Coronary artery (tissue), 2 donors: ENCODE results near the gene FLII.

Experiments
- DNase-seq: peaks from one replicate; pipeline ENCODE4 v3.0.0-alpha.2; 2017; ENCODE audit warnings: low spot score
- H3K27ac ChIP-seq, 2 donors: fragments of 200-600 bp; sonication (generic); one replicate each; pipeline ENCODE4 v1.5.1; 2016 to 2019
- H3K4me3 ChIP-seq: fragments of 200-600 bp; sonication (generic); 2 replicates; pipeline ENCODE4 v1.5.1; 2016; ENCODE audit warnings: mild to moderate bottlenecking, moderate library complexity
- CTCF ChIP-seq: fragments of 200-600 bp; sonication (generic); IDR thresholded peaks from one replicate; pipeline ENCODE4 v1.5.1; 2019; ENCODE audit warnings: antibody characterized with exemption

FLII gene

DNA sequence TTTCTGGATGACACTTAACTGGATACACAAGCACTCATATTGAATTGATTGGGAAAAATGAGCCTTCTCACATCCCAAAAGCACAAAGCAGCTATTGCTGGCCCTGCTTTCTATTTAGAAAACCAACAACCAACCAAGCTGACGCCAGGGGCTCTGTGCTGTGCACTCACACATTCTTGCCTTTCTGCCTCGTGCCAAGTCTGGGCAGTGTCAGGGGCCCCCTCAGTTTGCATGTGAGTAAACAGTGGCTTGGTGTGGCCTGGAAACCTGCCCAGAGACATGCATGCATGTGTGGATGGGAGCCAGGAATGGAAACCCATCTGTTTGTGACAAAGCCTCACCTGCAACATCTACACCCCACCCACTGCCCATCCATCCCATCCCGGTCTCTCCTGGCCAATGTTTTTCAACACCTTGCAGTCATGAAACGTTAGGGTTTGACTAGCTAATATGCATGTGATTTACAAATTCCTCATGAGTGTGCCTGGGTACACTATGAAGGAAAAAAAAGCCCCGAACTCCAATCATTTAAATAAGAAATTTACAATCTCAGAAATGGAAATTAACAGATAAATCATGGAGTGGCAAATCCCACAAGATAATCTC is 22.3 kb upstream of the FLII start:
- Histone ChIP-seq H3K27ac (no peak overlapping the region), H3K4me3 (no peak overlapping the region)
- TF ChIP-seq CTCF = no peak
- DNase-seq = no peak

DNA sequence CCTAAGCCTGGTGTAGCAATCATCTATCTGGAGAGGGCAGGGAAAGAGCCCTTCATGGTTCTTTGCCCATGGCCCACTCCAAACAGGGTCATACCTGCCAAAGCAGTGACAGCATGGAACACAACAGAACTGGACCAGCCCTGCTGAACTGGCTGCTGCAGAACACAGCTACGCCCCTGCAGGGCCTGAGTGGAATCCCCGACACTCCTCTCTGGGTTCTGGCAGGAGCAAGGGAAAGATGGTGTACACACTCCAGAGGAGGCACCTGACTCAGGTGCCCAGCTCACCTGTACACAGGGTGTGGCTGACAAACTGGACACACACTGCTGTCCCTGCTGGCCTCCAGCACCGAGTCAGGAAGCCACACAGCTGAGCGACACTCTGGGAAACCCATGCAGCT is 21.7 kb upstream of the FLII start:
- TF ChIP-seq CTCF = no peak
- no peak for DNase-seq
- Histone ChIP-seq H3K27ac (no peak overlapping the region), H3K4me3 (no peak overlapping the region)

DNA sequence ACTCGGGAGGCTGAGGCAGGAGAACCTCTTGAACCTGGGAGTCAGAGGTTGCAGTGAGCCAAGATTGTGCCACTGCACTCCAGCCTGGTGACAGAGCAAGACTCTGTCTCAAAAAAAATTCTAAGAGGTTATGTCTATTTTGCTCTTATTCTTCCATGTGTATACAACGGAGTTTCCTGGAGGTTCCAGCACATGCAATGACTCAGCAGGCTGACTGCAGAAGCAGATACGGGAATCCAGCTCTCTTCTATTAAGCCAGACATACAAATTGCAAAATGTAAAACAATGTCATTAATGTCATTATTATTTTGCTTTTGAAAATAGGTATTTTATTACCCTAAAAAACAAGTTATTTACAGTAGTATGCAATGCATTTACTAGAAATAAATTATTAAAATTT is 20.3 kb upstream of the FLII start:
- no peak for DNase-seq
- TF ChIP-seq CTCF = no peak
- Histone ChIP-seq H3K4me3 (no peak overlapping the region), H3K27ac (no peak overlapping the region)

DNA sequence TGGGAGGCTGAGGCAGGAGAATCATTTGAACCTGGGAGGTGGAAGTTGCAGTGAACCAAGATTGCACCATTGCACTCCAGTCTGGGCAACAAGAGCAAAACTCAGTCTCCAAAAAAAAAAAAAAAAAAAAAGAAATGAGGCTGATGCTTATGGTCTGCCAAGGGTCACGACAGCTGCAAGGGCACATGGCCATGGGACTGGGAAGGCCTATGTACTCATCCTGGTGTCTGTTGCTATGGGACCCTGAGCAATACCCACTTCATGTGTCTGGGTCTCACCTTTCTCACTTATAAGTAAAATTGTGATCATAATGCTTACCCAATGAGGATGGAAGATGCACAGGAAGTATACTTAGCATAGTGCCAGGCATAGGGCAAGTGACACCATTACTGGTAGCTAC is 18.5 kb upstream of the FLII start:
- no peak for TF ChIP-seq CTCF
- H3K4me3 ChIP-seq = no peak overlapping the region
- no peak overlapping the region for H3K27ac ChIP-seq
- no peak for DNase-seq

DNA sequence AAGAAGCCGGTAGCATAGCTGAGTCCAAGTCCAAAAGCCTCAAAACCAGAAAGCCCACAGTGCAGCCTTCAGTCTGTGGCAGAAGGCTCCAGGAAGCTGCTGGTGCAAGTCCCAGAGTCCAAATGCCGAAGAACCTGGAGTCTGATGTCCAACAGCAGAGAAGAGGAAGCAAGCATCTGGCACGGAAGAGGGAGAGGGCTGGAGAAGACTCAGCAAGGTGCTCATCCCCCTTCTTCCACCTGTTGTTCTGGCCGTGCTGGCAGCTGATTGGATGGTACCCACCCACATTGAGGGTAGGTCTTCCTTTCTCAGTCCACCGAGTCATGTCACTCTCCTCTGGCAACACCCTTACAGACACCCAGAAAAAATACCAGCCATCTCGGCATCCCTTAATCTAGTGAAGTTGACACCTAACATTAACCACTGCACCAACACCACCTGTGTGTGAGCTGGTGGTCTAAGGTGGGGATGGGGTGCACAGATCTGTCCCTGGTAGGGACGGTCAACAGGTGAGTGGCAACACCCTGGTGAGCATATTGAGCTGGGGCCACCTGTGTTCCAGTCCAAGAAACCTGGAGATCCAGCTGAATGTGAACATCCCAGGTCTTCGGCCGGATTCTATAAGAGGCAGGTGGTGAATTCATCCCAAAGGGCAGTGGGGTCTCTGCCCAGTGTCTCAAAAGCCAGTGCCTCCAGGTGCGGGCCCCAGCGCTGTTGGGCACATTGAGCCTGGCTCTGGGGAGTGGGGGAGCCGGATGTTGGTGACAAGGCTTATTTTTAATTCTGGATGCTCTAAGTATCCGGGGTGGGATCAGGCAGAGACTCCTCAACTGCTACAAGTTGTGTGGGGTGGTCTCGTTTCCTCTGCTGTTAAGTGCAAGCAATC is 11.8 kb upstream of the FLII start:
- no peak for DNase-seq
- H3K27ac ChIP-seq = no peak overlapping the region
- H3K4me3 ChIP-seq = no peak overlapping the region
- no peak for TF ChIP-seq CTCF

- DNase-seq = no peak
- Histone ChIP-seq H3K27ac (no peak overlapping the region), H3K4me3 (no peak overlapping the region)
- no peak for TF ChIP-seq CTCF
These were observed 9.6 kb upstream of the FLII start for GRCh38 chr17:18267927-18268711.
